Nephron progenitor cell (in vitro differentiated cells): ENCODE data around the gene DYNC2I2.
"Not testable (repeated sequence)": the region's sequence is repeated elsewhere in the genome, so short reads cannot be mapped to it uniquely, and the experiment has no call there.

Experiments used
- DNase-seq: peaks from one replicate; pipeline ENCODE4 v3.0.0; 2021
- H3K27ac Mint-ChIP-seq: 2 replicates; pipeline ENCODE4 v1.8.0; 2021; ENCODE audit warnings: mild to moderate bottlenecking, moderate library complexity, mixed read lengths
- H3K27me3 Mint-ChIP-seq: 2 replicates; pipeline ENCODE4 v1.8.0; 2021; ENCODE audit warnings: mild to moderate bottlenecking, low read depth, mixed read lengths; ENCODE audit not compliant: poor library complexity
- H3K36me3 Mint-ChIP-seq: 2 replicates; pipeline ENCODE4 v1.8.0; 2021; ENCODE audit warnings: low read depth, mixed read lengths
- H3K4me1 Mint-ChIP-seq: 2 replicates; pipeline ENCODE4 v1.8.0; 2021; ENCODE audit warnings: mixed read lengths
- H3K4me3 Mint-ChIP-seq: 2 replicates; pipeline ENCODE4 v1.8.0; 2021; ENCODE audit warnings: mild to moderate bottlenecking, moderate library complexity, mixed read lengths
- H3K9me3 Mint-ChIP-seq: 2 replicates; pipeline ENCODE4 v1.8.0; 2021; ENCODE audit warnings: mild to moderate bottlenecking, moderate library complexity, mixed read lengths
- CTCF ChIP-seq: fragments of 200-600 bp; sonication (generic); IDR thresholded peaks from 2 replicates; pipeline ENCODE4 v1.5.0; 2021; ENCODE audit warnings: antibody characterized with exemption

Gene DYNC2I2

DNA sequence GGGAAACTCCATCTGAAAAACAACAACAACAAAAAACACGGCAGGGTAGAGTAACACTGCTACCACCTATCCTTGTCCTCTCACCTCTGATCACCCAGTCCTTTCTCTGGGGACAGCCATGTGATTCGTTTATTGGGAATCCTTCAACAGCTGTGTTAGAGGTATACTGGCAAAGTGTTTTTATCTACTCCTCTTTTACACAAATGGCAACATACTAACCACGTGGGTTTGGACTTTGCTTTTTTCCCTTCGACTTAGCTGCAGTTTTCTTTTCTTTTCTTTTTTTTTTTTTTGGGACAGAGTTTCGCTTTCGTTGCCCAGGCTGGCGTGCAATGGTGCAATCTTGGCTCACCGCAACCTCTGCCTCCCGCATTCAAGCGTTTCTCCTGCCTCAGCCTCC lies 21.1 kb upstream of the DYNC2I2 start:
- Mint-ChIP-seq H3K36me3 (peaks cover 5% of the 10 kb centered on the region), H3K27ac (no peak overlapping the region), H3K4me1 (no peaks in the 10 kb centered on the region), H3K4me3 (no peak overlapping the region), H3K9me3 (no peaks in the 10 kb centered on the region), H3K27me3 (no peaks in the 10 kb centered on the region)
- no peak for TF ChIP-seq CTCF
- no peak for DNase-seq

- Mint-ChIP-seq H3K4me3 (no peak overlapping the region), H3K4me1 (no peaks in the 10 kb centered on the region), H3K27me3 (no peaks in the 10 kb centered on the region), H3K27ac (no peak overlapping the region), H3K36me3 (no peaks in the 10 kb centered on the region), H3K9me3 (no peaks in the 10 kb centered on the region)
- no peak for TF ChIP-seq CTCF
- no peak for DNase-seq
Observed at GRCh38 chr9:128675382-128675781, 18.7 kb upstream of the DYNC2I2 start.

- DNase-seq: no peak
- H3K9me3 Mint-ChIP-seq: no peaks in the 10 kb centered on the region
- H3K36me3 Mint-ChIP-seq: no peaks in the 10 kb centered on the region
- no peak overlapping the region for H3K4me3 Mint-ChIP-seq
- peaks cover 3% of the 10 kb centered on the region for H3K27me3 Mint-ChIP-seq
- no peak for TF ChIP-seq CTCF
- no peak overlapping the region for H3K27ac Mint-ChIP-seq
- H3K4me1 Mint-ChIP-seq: no peaks in the 10 kb centered on the region
Observed at GRCh38 chr9:128669786-128670185, 13.1 kb upstream of the DYNC2I2 start.

GRCh38 chr9:128666481-128666941 lies 9.9 kb upstream of the DYNC2I2 start:
- not testable (repeated sequence) for H3K4me1 Mint-ChIP-seq, H3K4me3 Mint-ChIP-seq, H3K36me3 Mint-ChIP-seq, H3K27ac Mint-ChIP-seq, H3K9me3 Mint-ChIP-seq, H3K27me3 Mint-ChIP-seq, DNase-seq

GRCh38 chr9:128657796-128658195 lies 1.1 kb upstream of the DYNC2I2 start:
- H3K4me1 Mint-ChIP-seq: peaks cover 13% of the 10 kb centered on the region
- H3K36me3 Mint-ChIP-seq: peaks cover 8% of the 10 kb centered on the region
- no peaks in the 10 kb centered on the region for H3K9me3 Mint-ChIP-seq
- no peak overlapping the region for H3K27ac Mint-ChIP-seq
- no peaks in the 10 kb centered on the region for H3K27me3 Mint-ChIP-seq
- TF ChIP-seq CTCF: no peak
- peak overlapping the region; percentile 89 for H3K4me3 Mint-ChIP-seq
- DNase-seq: no peak

DNA sequence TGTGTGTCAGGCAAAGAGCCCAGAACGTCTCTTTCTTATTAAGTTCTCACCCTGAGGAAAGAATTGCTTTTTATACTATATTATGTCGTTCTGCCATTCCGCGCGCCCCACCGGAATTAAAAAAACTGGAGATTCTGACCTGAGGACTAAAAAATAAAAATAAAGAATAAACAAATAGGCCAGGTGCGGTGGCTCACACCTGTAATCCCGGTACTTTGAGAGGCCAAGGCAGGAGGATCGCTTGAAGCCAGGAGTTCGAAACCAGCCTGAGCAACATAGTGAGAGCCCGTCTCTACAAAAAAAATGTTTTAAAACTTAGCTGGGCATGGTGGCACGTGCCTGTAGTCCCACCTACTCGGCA lies 677 bp upstream of the DYNC2I2 start:
- H3K4me1 Mint-ChIP-seq: peaks cover 13% of the 10 kb centered on the region
- H3K36me3 Mint-ChIP-seq: peaks cover 8% of the 10 kb centered on the region

More for the DNA sequence above, 677 bp upstream of the DYNC2I2 start:
- Mint-ChIP-seq H3K27me3 (no peaks in the 10 kb centered on the region), H3K27ac (peak overlapping the region; percentile 100), H3K9me3 (no peaks in the 10 kb centered on the region), H3K4me3 (peak overlapping the region; percentile 89)
- no peak for TF ChIP-seq CTCF
- DNase-seq: no peak
